Measurements from ENCODE around the gene DHRS13. TPM values are rescaled to one million over a fixed set of nuclear protein-coding genes. Genes with fewer than 3 reads are reported as not detected.
A peak's percentile ranks its signal among the peaks of the same experiment; 100 is the strongest.

Gene DHRS13
- total and polyA plus RNA-seq, 10 of the 15 experiments (the other 5 are each of a cell fraction or from before 2014, with no cell fraction given): 0.18 to 55.2 (median 31.3) TPM; not detected in 1

- TF ChIP-seq ETV6 (conservative IDR thresholded peaks at IDR 0.05 in 1 of 2, IDR thresholded peaks at IDR 0.05 in 1 of 2; ENCODE audit: borderline replicate concordance in 1 of 2, low read depth in 1 of 2) (peak in 1 of 2 experiments; percentile 67; a peak in 1 of 4 replicates), YY1 (IDR thresholded peaks at IDR 0.05; ENCODE audit: low read depth, low read length) (0 out of 2 replicates have a peak, but pooled peaks have one; percentile 37), PAX5 (IDR thresholded peaks at IDR 0.05; ENCODE audit: borderline replicate concordance, low read depth, low read length) (peak; percentile 39; the same call in 1 of the 2 replicates), PKNOX1 (IDR thresholded peaks at IDR 0.05) (peak; percentile 72)
These were observed 31.8 kb downstream of the DHRS13 start (continued) for GRCh38 chr17:28871056-28871579.

DNA sequence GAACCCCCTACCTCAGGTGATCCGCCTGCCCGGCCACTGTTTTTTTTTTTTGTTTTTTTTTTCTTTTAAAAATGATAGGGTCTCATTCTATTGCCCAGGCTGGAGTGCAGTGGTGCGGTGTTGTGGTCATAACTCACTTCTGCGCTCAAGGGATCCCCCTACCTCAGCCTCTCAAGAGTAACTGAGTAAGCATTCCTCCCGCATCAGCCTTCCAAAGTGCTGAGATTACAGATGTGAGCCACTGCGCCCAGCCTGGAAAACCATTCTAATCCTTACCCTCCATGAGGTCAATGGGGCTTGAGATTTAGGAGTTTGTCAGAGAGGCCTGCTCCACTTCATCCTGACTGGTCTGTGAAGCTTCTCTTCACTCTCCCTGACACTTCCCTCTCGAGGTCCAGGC, 35.6 kb downstream of the DHRS13 start:
- in situ Hi-C loops (cut with MboI): no loop called here
- no peak overlapping the region for H2AFZ ChIP-seq (ENCODE audit: control insufficient read depth, low read depth, low read length)
- RAD21 ChIA-PET (ENCODE audit: unreplicated experiment): interaction anchor here (0.7 to 2.4 kb wide), 2 partner anchors 10 to 25 kb away, joined by 3 to 7 read pairs; no protein-coding TSS in a partner anchor
- no peaks in the 10 kb centered on the region for H4K20me1 ChIP-seq (ENCODE audit: control insufficient read depth, insufficient read depth)
- H3K79me2 ChIP-seq (ENCODE audit: control insufficient read depth, insufficient read depth, low read length): no peaks in the 10 kb centered on the region
- no TSS peak for BruUV-seq (replicated peaks)
- H3K9me3 ChIP-seq (replicated peaks; ENCODE audit: control insufficient read depth, insufficient read depth, low read length): no peaks in the 10 kb centered on the region
- DNase-seq (ENCODE audit: low read depth, low spot score) (no peak), ATAC-seq (no peak), FAIRE-seq (no peak)
- no peaks in the 10 kb centered on the region for H3K36me3 ChIP-seq (ENCODE audit: control insufficient read depth in 2 of 2, insufficient read depth in 2 of 2, low read length in 1 of 2)
- intact Hi-C loops (cut with micrococcal nuclease; ENCODE audit: unreplicated experiment): no loop called here
- H3K4me3 ChIP-seq: no peak overlapping the region
- SMC1A ChIA-PET (ENCODE audit: uncharacterized antibody, unreplicated experiment): interaction anchor here (4.0 kb wide), 1 partner anchor 26 kb away, joined by 19 read pairs; no protein-coding TSS in a partner anchor
- H3K4me1 ChIP-seq (ENCODE audit: control insufficient read depth, insufficient read depth, low read length): peaks cover 23% of the 10 kb centered on the region
- H3K27ac ChIP-seq (ENCODE audit: control insufficient read depth, insufficient read depth): no peak overlapping the region
- CTCF ChIA-PET: interaction anchor here (1.6 to 1.7 kb wide), 2 partner anchors 116 to 220 kb away, joined by 3 to 4 read pairs; no protein-coding TSS in a partner anchor
- 91% methylated on average over 6 of the region's 7 CpGs for WGBS (ENCODE audit: insufficient coverage, insufficient replicate concordance, low lambda C conversion rate, missing lambda C conversion rate)
- no peaks in the 10 kb centered on the region for H3K27me3 ChIP-seq (replicated peaks in 1 of 2; ENCODE audit: control insufficient read depth in 2 of 2, insufficient read depth in 2 of 2, low read length in 1 of 2)
- POLR2A ChIA-PET: interaction anchor here (0.7 kb wide), 1 partner anchor 24 kb away, joined by 3 read pairs; the partner anchor contains the start of gene FAM222B
- H3K9ac ChIP-seq (ENCODE audit: control insufficient read depth, insufficient read depth, low read length): no peak overlapping the region
- H3K4me2 ChIP-seq (ENCODE audit: control insufficient read depth, insufficient read depth): no peak overlapping the region
- TF ChIP-seq STAT3 (IDR thresholded peaks at IDR 0.05; ENCODE audit: low read depth, low read length): no peak
- TF ChIP-seq FOXK2 (IDR thresholded peaks at IDR 0.05): no peak
- TF ChIP-seq PML (IDR thresholded peaks at IDR 0.05; ENCODE audit: low read length): no peak
- no peak for TF ChIP-seq ZSCAN29 (IDR thresholded peaks at IDR 0.05)
- no peak for TF ChIP-seq RELA (IDR thresholded peaks at IDR 0.05; ENCODE audit: borderline replicate concordance, partially characterized antibody)
- no peak for TF ChIP-seq HCFC1 (IDR thresholded peaks at IDR 0.05; ENCODE audit: low read length)
- TF ChIP-seq RAD21 (IDR thresholded peaks at IDR 0.05; ENCODE audit: insufficient read depth, low read depth, low read length): no peak
- no peak for TF ChIP-seq SMC3 (IDR thresholded peaks at IDR 0.05; ENCODE audit: borderline replicate concordance, low read length)
- no peak for TF ChIP-seq POLR2A (IDR thresholded peaks at IDR 0.05; ENCODE audit: low read depth, low read length)
- TF ChIP-seq SP1 (IDR thresholded peaks at IDR 0.05; ENCODE audit: low read depth, low read length): no peak
- TF ChIP-seq BCL11A (IDR thresholded peaks at IDR 0.05; ENCODE audit: low read depth, low read length): no peak
- TF ChIP-seq RCOR1 (conservative IDR thresholded peaks at IDR 0.05; ENCODE audit: low read depth, low read length): no peak
- TF ChIP-seq, protein P1, sequence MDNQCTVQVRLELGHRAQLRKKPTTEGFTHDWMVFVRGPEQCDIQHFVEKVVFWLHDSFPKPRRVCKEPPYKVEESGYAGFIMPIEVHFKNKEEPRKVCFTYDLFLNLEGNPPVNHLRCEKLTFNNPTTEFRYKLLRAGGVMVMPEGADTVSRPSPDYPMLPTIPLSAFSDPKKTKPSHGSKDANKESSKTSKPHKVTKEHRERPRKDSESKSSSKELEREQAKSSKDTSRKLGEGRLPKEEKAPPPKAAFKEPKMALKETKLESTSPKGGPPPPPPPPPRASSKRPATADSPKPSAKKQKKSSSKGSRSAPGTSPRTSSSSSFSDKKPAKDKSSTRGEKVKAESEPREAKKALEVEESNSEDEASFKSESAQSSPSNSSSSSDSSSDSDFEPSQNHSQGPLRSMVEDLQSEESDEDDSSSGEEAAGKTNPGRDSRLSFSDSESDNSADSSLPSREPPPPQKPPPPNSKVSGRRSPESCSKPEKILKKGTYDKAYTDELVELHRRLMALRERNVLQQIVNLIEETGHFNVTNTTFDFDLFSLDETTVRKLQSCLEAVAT (IDR thresholded peaks at IDR 0.05): no peak
- no peak for TF ChIP-seq MXI1 (IDR thresholded peaks at IDR 0.05; ENCODE audit: low read depth, low read length)
- TF ChIP-seq HSF1 (IDR thresholded peaks at IDR 0.05; ENCODE audit: low read depth, low read length): no peak

Measured in GM12878 (cell line).